Skeletal muscle tissue (tissue), 4 donors: ENCODE results near the gene ALDOC. TPM values are rescaled to one million over a fixed set of nuclear protein-coding genes. Genes with fewer than 3 reads are reported as not detected.
A peak's percentile ranks its signal among the peaks of the same experiment; 100 is the strongest.

Source experiments
- H3K27ac ChIP-seq: one replicate; pipeline ENCODE4 v1.7.0; 2013; ENCODE audit warnings: mild to moderate bottlenecking, low read depth, low read length, inconsistent platforms
- H3K27me3 ChIP-seq, 3 donors: one replicate each; pipeline ENCODE4 v1.7.0; 2013; ENCODE audit warnings: low read length in 3 of 3; ENCODE audit not compliant: control insufficient read depth in 3 of 3, insufficient read depth in 3 of 3
- H3K36me3 ChIP-seq, 3 donors: one replicate each; pipeline ENCODE4 v1.7.0; 2013; ENCODE audit warnings: low read length in 3 of 3; ENCODE audit not compliant: control insufficient read depth in 3 of 3, insufficient read depth in 3 of 3
- H3K4me1 ChIP-seq, 3 donors: one replicate each; pipeline ENCODE4 v1.7.0; 2013; ENCODE audit warnings: low read length in 3 of 3, mild to moderate bottlenecking in 3 of 3; ENCODE audit not compliant: control insufficient read depth in 3 of 3, insufficient read depth in 3 of 3
- H3K4me3 ChIP-seq, 3 donors: one replicate each; pipeline ENCODE4 v1.7.0; 2013; ENCODE audit warnings: low read length in 3 of 3
- H3K9ac ChIP-seq, 3 donors: one replicate each; pipeline ENCODE4 v1.7.0; 2013; ENCODE audit warnings: low read length in 3 of 3, mild to moderate bottlenecking in 3 of 3, moderate library complexity in 2 of 3, low read depth in 1 of 3
- H3K9me3 ChIP-seq, 3 donors: one replicate each; pipeline ENCODE4 v1.7.0; 2013; ENCODE audit warnings: low read length in 3 of 3; ENCODE audit not compliant: control insufficient read depth in 3 of 3
- total RNA-seq: library from RNA; depleted of rRNA; stranded (reverse); fragments of >200 nt; gene quantifications from one replicate; pipeline ENCODE4 v1.2.3, GENCODE V29; 2014
- donor health status: Osteomylitis.

The ALDOC gene
- total RNA-seq, 1 donor from 2014 or later: 4.7 TPM

DNA sequence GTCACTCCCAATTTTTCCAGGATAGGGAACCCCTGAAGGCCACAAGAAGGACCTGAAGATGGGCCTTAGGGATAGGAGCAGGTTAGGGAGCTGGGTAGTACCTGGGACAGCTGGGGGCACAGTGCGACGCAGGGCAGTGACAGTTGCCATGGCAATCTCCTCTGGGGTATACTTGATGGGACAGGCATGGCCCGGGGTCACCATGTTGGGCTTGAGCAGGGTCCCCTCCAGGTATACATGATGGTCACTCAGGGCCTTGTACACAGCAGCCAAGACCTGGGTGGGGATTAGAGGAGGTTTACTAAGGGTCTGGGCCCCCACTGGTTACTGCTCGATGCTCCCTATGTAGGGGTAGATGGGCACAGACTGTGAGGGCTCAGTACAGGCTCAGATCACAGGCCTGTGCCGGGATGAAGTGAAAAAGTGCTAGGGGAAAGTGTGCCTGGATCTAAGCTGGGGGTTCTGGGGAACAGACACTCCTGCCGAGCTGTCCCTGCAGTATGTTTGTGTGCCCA, 2.7 kb downstream of the ALDOC start:
- Histone ChIP-seq H3K9ac (no peak overlapping the region), H3K4me1 (peaks cover 26 to 28% (median 26%) of the 10 kb centered on the region in 3 donors), H3K27ac (no peak overlapping the region), H3K27me3 (no peaks in the 10 kb centered on the region), H3K9me3 (no peaks in the 10 kb centered on the region), H3K4me3 (no peak overlapping the region), H3K36me3 (no peaks in the 10 kb centered on the region)

DNA sequence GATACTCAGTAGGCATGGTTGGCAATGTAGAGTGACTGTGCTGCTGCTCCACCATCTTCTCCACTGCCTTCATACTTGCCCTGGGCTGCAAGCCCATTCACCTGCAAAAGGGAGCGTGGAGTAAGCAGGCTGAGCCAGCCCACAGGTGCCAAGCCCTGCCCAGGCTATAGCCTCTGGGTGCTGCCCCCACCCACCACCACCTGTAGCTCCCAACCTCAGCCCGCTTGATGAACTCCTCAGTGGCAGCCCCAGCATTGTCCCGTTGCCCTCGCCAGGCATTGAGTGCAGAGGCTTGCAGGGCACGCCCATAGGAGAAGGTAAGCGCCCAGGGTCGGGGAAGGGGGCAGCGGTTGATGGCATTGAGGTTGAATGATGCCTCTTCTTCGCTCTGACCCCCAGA, 3.2 kb downstream of the ALDOC start:
- no peak overlapping the region for H3K9ac ChIP-seq
- H3K9me3 ChIP-seq: no peaks in the 10 kb centered on the region
- H3K4me1 ChIP-seq: peaks cover 26 to 28% (median 26%) of the 10 kb centered on the region in 3 donors
- H3K36me3 ChIP-seq: no peaks in the 10 kb centered on the region
- H3K27me3 ChIP-seq: no peaks in the 10 kb centered on the region
- H3K27ac ChIP-seq: no peak overlapping the region
- H3K4me3 ChIP-seq: no peak overlapping the region

DNA sequence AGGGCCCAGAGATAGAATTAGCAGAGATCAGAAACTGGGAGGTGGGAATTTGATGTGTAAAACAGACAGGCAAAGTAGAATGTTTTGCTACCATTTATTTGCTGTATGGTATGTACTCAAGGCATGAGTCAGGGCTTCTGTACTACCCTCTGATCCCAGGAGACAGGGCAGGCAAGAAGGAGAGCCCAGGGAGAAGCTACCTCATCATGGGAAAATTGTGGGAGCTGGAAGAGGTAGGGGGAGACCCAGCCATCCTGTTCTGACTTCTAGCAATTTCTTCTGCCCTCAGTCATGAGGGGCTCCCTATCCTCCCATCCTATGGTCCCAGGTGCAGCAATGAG, 3.7 kb downstream of the ALDOC start:
- H3K4me1 ChIP-seq: peaks cover 26 to 28% (median 26%) of the 10 kb centered on the region in 3 donors
- no peaks in the 10 kb centered on the region for H3K9me3 ChIP-seq
- no peak overlapping the region for H3K9ac ChIP-seq
- no peak overlapping the region for H3K4me3 ChIP-seq
- no peaks in the 10 kb centered on the region for H3K27me3 ChIP-seq
- no peaks in the 10 kb centered on the region for H3K36me3 ChIP-seq
- H3K27ac ChIP-seq: no peak overlapping the region

DNA sequence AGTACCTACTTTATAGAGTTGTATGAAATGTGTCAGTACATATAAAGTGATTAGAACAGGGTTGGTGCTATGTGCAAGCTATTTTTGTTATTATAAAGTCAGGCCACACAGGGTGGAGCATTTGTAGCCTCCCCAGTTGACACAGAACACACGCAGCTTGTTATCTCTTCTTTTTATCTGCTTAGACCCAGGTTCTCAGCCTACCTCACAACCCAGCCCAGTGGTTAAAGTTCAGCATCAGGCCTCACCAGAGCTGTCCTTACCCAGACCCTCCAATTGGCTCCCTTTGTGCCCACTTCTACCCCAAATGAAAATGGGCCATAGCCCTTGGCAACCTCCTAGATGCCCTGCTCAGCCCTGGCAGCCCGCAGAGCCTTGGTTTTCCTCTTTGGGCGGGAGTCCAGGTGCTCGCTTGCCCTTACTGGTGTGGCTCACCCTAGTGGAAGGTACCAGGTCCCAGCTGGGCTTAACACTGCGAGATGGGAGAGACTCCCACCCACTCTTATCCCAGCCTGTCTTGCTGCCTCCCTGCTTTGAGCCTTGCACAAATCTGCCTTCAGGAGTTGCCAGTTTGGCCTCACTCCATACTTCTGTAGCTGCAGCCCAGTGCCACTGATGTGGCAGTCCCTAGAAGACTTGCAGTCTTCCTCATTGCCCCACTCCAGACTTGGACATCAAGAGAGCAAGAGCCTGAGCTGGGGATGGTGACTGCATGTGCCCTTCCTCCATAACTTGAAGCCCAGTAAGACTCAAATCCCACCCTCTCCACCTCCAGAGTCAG, 4.2 kb downstream of the ALDOC start:
- Histone ChIP-seq H3K4me3 (peak overlapping the region; percentile 93 to 96 (median 94)), H3K9ac (peak overlapping the region; percentile 67 to 94 (median 94)), H3K4me1 (peaks cover 26 to 28% (median 26%) of the 10 kb centered on the region in 3 donors), H3K36me3 (peaks cover 0 to 3% (median 0%) of the 10 kb centered on the region in 3 donors), H3K27ac (peak overlapping the region; percentile 69), H3K9me3 (no peaks in the 10 kb centered on the region), H3K27me3 (no peaks in the 10 kb centered on the region)

DNA sequence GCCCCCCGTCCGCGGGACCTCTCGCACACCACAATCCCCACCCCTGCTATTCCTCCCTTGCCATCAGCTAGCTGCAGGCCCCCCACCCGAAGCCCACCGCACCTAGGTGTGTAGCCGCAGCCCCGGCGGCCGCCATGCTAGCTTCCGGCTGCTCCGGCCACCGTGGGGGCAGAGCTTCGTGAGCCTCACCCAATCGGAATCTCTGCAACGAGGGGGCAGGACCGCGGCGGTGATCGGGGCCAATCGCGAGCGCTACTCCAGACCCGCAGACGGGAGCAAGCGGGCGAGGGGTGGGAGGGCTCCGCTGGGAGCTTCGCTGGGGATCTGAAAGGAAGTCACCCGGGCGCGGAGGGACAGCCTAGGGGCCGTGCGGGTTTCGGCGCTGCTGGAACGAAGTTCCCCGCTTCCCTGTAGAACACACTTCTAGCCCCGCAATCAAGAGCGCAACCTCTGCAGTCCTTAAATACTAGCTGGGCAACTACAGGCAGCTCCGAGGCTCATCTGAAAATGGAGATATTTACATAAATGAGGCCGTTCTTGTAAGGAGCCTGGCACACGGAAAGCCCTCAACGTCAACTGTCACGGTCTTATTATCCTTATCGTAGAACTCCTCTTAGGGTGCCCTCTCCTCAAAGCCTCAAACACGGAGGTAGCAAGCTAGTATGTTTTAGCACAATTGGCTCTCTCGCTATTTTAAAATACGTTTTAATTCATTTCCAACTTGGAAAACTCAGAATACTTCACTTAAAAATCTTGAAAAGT, 5.2 kb downstream of the ALDOC start, which contains the start of gene PIGS:
Gene PIGS, minus strand, starts transcription at position 164 of the 762 bp plus-strand sequence. Its CDS starts 28 bp downstream, at position 136.
- peak within 1 kb of the TSS; percentile 69 for H3K27ac ChIP-seq
- peak within 1 kb of the TSS; percentile 93 to 94 (median 94) for H3K9ac ChIP-seq

DNA sequence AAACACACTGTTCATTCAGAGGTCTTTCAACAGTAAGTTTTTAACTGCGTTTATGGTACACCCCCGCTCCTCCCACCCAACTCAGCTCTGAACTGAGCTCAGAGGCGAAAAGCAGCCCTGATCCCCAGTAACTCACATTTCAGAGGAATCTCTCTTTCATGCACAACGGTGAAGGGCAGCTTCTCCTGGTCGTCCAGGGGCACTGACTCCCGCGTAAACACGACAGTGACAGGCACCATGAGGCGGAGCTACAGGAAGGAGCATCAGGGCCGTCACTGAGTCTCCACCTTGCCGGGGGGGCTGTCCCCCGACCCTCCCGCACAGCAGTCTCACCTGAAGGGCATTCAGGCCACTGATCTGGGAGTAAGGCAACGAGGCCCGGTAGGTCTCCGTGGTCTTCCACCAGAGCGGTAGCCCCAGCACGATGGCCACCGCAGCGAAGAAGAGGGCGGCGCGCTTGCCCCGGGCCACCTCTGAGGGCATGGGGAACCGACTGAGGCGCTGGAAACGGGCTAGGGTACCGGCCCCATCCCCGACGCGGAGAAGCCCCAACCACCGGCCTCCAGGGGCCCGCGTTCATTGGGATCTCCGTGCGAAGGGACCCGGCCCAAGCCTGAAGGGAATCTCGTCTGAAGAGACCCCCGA, 5.9 kb downstream of the ALDOC start:
- Histone ChIP-seq H3K27me3 (no peaks in the 10 kb centered on the region), H3K4me1 (peaks cover 15 to 22% (median 16%) of the 10 kb centered on the region in 3 donors), H3K9me3 (no peaks in the 10 kb centered on the region), H3K27ac (peak overlapping the region; percentile 69), H3K9ac (peak overlapping the region; percentile 89 to 94 (median 93)), H3K4me3 (peak overlapping the region; percentile 93 to 96 (median 94)), H3K36me3 (peaks cover 0 to 3% (median 2%) of the 10 kb centered on the region in 3 donors)

More for the DNA sequence above, 5.2 kb downstream of the ALDOC start, which contains the start of gene PIGS:
- Histone ChIP-seq H3K9me3 (no peaks in the 10 kb centered on the region), H3K4me1 (peaks cover 18 to 24% (median 19%) of the 10 kb centered on the region in 3 donors), H3K4me3 (peak within 1 kb of the TSS; percentile 93 to 96 (median 94)), H3K36me3 (peaks cover 0 to 3% (median 2%) of the 10 kb centered on the region in 3 donors), H3K27me3 (no peaks in the 10 kb centered on the region)

DNA sequence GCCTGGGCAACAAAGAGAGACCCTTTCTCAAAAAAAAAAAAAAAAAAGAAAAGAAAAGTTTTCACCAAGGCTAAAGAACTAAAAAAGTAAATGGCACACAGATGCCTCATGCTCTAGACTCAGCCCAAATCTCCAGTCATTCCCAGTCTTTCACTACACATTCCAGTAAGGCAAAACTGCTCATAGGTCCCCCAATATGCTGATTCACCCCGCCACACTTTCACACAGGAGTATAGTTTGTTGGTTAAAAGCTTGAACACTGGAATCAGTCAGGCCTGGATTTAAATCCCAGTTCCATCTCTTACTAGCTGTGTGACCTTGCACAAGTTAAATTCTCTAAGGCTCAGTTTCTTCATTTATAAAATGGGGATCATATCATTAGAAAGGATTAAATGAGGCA, 7.2 kb downstream of the ALDOC start:
- Histone ChIP-seq H3K27ac (no peak overlapping the region), H3K9ac (no peak overlapping the region), H3K4me1 (peaks cover 15 to 17% (median 16%) of the 10 kb centered on the region in 3 donors), H3K27me3 (no peaks in the 10 kb centered on the region), H3K9me3 (no peaks in the 10 kb centered on the region), H3K36me3 (peaks cover 0 to 3% (median 2%) of the 10 kb centered on the region in 3 donors), H3K4me3 (no peak overlapping the region)

DNA sequence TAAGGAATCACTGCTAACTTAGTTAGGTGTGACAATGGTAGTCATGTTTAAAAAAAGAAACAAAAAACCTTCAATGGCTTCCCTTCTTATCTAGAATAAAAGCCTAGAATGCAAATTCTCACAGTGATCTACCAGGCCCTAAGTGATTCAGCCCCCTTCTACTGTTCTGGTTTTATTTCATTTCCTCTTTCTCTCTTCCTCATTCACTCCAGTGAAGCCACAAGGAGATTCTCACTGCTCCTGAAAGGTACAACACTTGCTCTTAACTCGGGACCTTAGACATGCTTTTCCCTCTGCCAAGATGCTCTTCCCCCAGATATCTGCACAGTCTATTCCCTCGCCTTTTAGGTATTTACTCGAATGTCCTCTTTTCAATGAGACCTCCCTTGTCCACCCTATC, 9.1 kb downstream of the ALDOC start:
- Histone ChIP-seq H3K27me3 (no peaks in the 10 kb centered on the region), H3K4me1 (peaks cover 12 to 17% (median 16%) of the 10 kb centered on the region in 3 donors), H3K36me3 (peaks cover 9 to 16% (median 11%) of the 10 kb centered on the region in 3 donors), H3K9ac (no peak overlapping the region), H3K4me3 (no peak overlapping the region), H3K27ac (no peak overlapping the region), H3K9me3 (no peaks in the 10 kb centered on the region)

DNA sequence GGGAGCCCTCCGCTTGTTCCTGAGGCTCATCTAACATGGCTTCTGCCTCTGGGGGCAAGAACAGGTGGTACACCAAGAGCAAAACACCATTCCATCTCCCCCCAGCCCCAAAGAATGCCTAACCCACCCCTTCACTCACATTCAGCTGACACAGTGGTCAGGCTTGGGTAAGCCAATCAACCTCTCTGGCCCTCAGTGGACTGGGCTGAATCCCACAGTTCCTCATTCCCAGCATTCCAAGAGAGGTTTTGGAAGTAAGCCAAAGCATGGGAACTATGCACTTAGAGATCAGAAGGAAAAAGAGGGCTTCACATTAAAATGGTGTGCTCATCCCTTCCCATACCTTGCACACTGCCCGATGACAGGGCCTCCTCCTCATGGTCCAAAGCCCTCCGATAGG, 13.2 kb downstream of the ALDOC start:
- Histone ChIP-seq H3K9me3 (no peaks in the 10 kb centered on the region), H3K9ac (no peak overlapping the region), H3K27me3 (no peaks in the 10 kb centered on the region), H3K4me3 (no peak overlapping the region), H3K27ac (no peak overlapping the region), H3K36me3 (peaks cover 24 to 38% (median 30%) of the 10 kb centered on the region in 3 donors), H3K4me1 (no peaks in the 10 kb centered on the region)
